GM12801 (cell line): ENCODE results near the gene PAX5.

Experiments
- TF ChIP-seq, protein P1 (sequence below): IDR thresholded peaks from one replicate; pipeline ENCODE4 v1.5.1; 2011; ENCODE audit warnings: control low read depth; ENCODE audit not compliant: insufficient read length; ENCODE audit errors: extremely low read depth

PAX5 gene

DNA sequence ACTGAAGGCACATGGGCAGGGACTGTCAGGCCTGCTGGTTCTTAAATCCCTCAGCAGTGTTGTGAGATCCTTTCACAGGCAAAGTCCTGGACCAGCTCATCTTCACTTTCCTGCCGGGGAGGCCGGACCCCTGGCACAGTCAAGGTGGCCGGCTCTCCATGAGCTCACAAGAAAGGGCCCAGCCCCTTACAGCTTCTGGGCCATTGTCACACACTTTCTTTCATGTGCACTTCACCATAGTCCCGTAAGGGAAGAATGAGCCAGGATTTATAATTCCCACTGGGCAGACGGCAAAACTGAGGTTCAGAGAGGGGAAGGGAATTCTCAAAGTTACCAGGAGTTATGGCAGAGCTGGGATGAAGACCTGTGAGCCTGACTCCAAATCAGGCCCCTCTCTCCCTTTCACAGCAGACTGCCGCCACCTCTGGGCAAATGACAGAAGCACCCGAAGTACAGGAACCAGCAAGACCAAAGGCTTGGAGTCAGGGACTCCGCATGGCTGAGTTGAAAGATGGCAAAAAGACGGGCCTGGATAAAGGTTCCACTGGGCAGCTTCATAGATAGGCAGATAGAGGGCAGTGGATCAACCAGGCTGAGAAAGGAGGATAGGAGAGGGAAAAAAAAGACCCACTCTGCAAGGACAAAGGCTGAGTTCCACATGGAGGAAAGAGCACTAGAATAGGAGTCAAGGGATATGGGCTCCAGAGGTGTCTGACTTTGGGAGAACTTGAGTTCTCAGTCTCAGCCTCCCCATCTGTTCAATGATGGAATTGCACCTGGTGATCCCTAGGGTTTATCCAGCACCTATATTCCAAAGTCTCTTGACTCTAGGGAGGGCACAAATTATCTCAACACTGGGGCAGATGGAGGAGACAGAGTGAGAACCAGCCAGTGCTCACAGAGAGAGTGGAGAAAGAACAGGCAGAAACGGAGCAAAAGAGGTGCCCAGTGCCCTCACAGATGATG lies 128.7 kb downstream of the PAX5 start:
- TF ChIP-seq, protein P1, sequence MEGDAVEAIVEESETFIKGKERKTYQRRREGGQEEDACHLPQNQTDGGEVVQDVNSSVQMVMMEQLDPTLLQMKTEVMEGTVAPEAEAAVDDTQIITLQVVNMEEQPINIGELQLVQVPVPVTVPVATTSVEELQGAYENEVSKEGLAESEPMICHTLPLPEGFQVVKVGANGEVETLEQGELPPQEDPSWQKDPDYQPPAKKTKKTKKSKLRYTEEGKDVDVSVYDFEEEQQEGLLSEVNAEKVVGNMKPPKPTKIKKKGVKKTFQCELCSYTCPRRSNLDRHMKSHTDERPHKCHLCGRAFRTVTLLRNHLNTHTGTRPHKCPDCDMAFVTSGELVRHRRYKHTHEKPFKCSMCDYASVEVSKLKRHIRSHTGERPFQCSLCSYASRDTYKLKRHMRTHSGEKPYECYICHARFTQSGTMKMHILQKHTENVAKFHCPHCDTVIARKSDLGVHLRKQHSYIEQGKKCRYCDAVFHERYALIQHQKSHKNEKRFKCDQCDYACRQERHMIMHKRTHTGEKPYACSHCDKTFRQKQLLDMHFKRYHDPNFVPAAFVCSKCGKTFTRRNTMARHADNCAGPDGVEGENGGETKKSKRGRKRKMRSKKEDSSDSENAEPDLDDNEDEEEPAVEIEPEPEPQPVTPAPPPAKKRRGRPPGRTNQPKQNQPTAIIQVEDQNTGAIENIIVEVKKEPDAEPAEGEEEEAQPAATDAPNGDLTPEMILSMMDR: no peak

DNA sequence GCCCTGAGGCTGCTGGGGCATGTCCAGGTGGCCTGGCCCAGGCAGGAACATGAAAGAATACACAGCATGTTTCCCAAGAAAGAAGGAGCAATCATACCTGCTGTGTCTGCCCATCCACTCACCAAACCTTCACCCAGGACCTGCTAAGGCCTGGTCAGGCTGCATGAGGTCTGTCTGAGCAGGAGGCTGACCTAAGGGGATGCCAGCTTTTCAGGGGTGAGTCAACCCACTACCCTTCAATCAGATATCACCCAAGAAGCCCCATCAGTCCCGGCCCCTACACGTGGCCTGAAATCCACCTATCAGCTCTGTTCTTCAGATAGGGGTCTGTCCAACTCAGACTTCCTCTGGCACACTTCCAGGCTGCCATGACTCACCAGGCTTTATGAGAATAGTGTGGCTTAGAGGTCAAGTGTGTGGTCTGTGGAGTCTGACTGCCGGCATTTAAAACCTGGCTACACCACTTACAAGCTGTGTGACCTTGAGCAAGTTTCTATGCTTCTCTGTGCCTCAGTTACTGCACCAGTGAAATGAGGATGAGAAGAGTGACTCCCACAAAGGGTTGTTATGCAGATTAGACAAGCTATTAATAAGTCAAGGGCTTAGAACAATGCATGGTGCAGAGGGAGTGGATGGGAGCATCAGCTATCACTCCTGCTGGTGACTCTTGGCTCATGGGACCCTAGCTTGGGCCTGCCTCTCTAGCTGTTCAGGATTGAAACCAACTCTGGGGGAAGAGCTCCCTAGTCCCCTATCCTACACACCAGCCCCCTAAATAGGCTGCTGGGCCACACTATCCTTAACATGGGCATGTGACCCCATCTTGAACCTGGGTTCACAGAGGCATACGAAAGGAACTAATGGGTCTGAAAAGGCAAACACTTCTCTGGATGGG lies 130.3 kb downstream of the PAX5 start:
- TF ChIP-seq, protein P1: no peak

DNA sequence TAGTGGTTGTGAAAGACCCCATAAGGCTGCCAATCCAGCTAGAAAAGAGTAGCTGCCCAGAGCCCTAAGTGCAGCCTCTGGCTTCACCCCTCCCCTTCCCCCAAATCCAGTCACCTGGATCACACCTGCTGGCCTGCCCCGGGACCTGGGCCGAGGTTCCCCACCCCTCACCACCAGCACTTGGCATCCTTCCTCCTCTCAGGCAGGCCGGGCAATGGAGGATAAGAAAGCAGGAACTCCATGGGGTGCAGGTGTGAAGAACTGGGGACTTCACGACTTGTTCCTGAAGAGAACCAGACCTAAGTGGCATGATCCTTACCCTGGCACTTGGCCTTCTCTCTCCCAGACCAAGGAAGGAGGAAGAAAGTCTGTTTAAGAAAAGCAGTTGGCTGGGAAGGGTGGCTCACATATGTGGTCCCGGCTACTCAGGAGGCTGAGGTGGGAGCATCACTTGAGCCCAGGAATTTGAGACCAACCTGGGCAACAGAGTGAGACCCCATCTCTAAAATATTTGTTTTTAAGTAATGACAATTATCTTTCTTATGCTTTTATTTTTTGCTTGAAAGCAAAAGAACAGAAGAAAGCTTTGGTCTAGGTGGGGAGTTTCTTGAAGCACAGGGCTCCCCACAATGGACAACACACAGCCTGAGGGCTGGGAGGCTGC lies 131.1 kb downstream of the PAX5 start:
- TF ChIP-seq, protein P1: no peak

DNA sequence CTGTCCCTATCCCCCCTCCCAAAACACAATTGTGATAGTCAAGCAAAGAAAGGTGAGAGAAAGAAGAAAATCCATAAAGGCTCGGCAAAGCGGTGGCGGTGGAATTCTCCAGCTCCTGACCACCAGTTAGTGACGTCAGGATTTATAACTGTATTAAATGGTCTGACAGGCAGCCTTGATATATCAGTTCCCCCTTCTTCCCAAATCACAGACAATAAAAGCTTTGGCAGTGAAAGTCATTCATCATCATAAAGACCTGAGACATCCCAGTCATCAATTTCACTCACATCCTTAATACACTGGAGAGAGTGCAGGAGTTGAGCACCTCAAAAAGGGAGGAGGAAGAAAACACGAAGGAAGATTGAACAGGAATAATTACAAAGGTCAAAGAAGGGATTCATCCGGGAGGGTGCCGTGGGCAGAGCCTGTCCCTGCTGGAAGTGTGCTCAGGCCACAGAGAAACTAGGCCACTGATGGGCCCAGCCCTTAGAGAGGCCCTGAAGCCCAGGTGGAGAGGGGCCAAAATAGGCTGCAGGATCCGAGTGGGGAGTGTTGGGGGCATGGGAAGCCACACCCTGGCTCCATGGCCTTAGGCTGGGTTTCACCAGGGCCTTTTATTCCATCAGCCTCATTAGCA lies 131.9 kb downstream of the PAX5 start:
- TF ChIP-seq, protein P1: no peak

DNA sequence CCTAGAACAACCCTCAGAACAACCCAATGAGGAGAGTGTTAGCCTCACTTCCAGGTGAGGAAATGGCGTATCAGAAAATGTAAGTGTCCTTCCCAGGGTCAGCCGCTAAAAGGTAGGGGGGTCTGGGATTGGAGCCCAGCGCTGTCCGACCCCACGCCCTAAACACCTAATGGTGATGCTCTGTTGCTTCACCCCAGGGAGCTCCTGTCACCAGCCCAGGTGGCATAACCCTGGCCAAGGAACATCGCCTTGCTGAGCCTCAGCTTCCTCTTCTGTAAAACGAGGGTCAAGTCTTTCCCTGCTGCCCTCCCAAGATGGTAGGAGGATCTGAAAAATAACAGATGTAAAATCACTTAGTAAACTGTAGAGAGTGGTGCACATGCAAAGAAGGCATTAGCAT lies 132.5 kb downstream of the PAX5 start:
- TF ChIP-seq, protein P1: no peak

DNA sequence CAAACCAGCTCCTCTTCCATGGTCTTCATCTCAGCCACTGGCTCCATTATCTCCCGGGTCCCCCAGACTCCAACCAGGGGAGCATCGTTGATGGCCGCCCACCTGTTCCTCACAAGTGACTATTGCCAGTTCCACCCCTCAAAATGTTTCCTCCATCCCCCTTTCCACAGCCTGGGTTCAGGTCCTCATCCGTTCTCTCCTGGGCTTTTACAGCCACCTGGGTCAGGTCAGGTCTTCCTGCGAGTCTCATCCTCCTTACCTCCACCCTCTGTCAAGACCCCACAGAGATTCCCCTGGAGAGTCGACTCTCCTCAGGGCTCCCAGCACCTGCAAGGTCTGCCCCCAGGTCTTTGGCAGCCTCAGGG lies 133.2 kb downstream of the PAX5 start:
- TF ChIP-seq, protein P1: no peak
